PC-9 (cell line): Measurements from ENCODE around the gene ATIC. TPM values are rescaled to one million over a fixed set of nuclear protein-coding genes. Genes with fewer than 3 reads are reported as not detected.

ENCODE experiments used
- BruUV-seq: library from RNA; stranded (reverse); fragments of 400-500 nt; replicated peaks from 2 replicates; lab custom pipeline; 2021; lab: Mats Ljungman, UMichigan
- CTCF ChIA-PET: fragments of 300-600 bp; sonication (Branson Sonifier 250); formaldehyde crosslinking; loops from one replicate; lab custom pipeline; 2022; ENCODE audit warnings: antibody characterized with exemption; lab: Charles Lee
- POLR2A ChIA-PET: fragments of 300-600 bp; sonication (Branson Sonifier 250); formaldehyde crosslinking; loops from one replicate; lab custom pipeline; 2022; ENCODE audit warnings: antibody characterized with exemption; ENCODE audit not compliant: unreplicated experiment; lab: Charles Lee
- DNase-seq, 2 experiments: peaks; one replicate each; pipeline versions ENCODE4 v3.0.0 to v3.0.0-alpha.2; 2015 to 2022; ENCODE audit warnings: mixed read lengths in 1 of 2
- H2AFZ ChIP-seq: fragments of 200-600 bp; sonication (generic); 2 replicates; pipeline ENCODE4 v1.8.1; 2017; ENCODE audit warnings: antibody characterized with exemption
- H3F3A ChIP-seq: fragments of 200-600 bp; sonication (generic); 2 replicates; pipeline ENCODE4 v1.8.1; 2017; ENCODE audit warnings: antibody characterized with exemption, mild to moderate bottlenecking, low read depth; ENCODE audit not compliant: insufficient read depth
- H3K27ac ChIP-seq: fragments of 200-600 bp; sonication (generic); 2 replicates; pipeline ENCODE4 v1.6.1; 2016; ENCODE audit warnings: mixed run types
- H3K27me3 ChIP-seq: fragments of 200-600 bp; sonication (generic); 2 replicates; pipeline ENCODE4 v1.6.1; 2016; ENCODE audit warnings: low read depth, mixed run types; ENCODE audit not compliant: insufficient read depth
- H3K36me3 ChIP-seq: fragments of 200-600 bp; sonication (generic); 2 replicates; pipeline ENCODE4 v1.6.1; 2016; ENCODE audit warnings: low read depth, mixed run types
- H3K4me1 ChIP-seq: fragments of 200-600 bp; sonication (generic); replicated peaks from 2 replicates; pipeline ENCODE4 v1.6.1; 2016; ENCODE audit warnings: mixed run types; ENCODE audit not compliant: insufficient read depth
- H3K4me2 ChIP-seq: fragments of 200-600 bp; sonication (generic); 2 replicates; pipeline ENCODE4 v1.6.1; 2017; ENCODE audit warnings: mixed run types
- H3K4me3 ChIP-seq: fragments of 200-600 bp; sonication (generic); 2 replicates; pipeline ENCODE4 v1.6.1; 2016; ENCODE audit warnings: mixed run types
- H3K79me2 ChIP-seq: fragments of 200-600 bp; sonication (generic); 2 replicates; pipeline ENCODE4 v1.6.1; 2017; ENCODE audit warnings: low read depth, mixed run types
- H3K9me2 ChIP-seq: fragments of 200-600 bp; sonication (generic); 2 replicates; pipeline ENCODE4 v1.8.1; 2017; ENCODE audit warnings: mild to moderate bottlenecking; ENCODE audit not compliant: insufficient read depth
- H3K9me3 ChIP-seq: fragments of 200-600 bp; sonication (generic); 2 replicates; pipeline ENCODE4 v1.8.1; 2016; ENCODE audit warnings: low read depth; ENCODE audit not compliant: insufficient read depth
- H4K20me1 ChIP-seq: fragments of 200-600 bp; sonication (generic); 2 replicates; pipeline ENCODE4 v1.8.1; 2017; ENCODE audit not compliant: insufficient read depth
- CTCF ChIP-seq: fragments of 200-600 bp; sonication (generic); conservative IDR thresholded peaks from 2 replicates; pipeline ENCODE4 v1.6.1; 2017; ENCODE audit warnings: mixed run types, antibody characterized with exemption, mild to moderate bottlenecking, moderate library complexity
- EZH2 ChIP-seq: fragments of 200-600 bp; sonication (generic); IDR thresholded peaks from 2 replicates; pipeline ENCODE4 v1.8.0; 2017; ENCODE audit warnings: antibody characterized with exemption, low read depth
- intact Hi-C: fragments of 100-400 bp; cut with micrococcal nuclease; formaldehyde crosslinking; loops from one replicate; pipeline ENCODE4 v1.10.0; 2022; ENCODE audit not compliant: unreplicated experiment
- total RNA-seq: library from RNA; stranded (reverse); gene quantifications from 2 replicates; pipeline ENCODE4 v1.2.3, GENCODE V29; 2021

The ATIC gene
- total RNA-seq, 1 experiment from 2014 or later, result 290 TPM

GRCh38 chr2:215391531-215391930, 79.7 kb downstream of the ATIC start:
- Histone ChIP-seq H3K4me1 (peaks cover 12% of the 10 kb centered on the region), H3K27me3 (no peaks in the 10 kb centered on the region), H3K4me2 (no peak overlapping the region), H3K9me2 (no peaks in the 10 kb centered on the region), H3K4me3 (no peak overlapping the region), H2AFZ (no peak overlapping the region; the same call in 1 of the 2 replicates), H3K79me2 (no peaks in the 10 kb centered on the region), H3K27ac (no peak overlapping the region), H3F3A (no peaks in the 10 kb centered on the region), H3K36me3 (no peaks in the 10 kb centered on the region), H3K9me3 (no peaks in the 10 kb centered on the region), H4K20me1 (no peaks in the 10 kb centered on the region)
- POLR2A ChIA-PET, result no interaction called here
- intact Hi-C loops, result no loop called here
- no peak for TF ChIP-seq CTCF
- no peak for TF ChIP-seq EZH2
- CTCF ChIA-PET, result no interaction called here
- BruUV-seq, result no TSS peak
- peak in 1 of 2 experiments; percentile 69 for DNase-seq

- no peaks in the 10 kb centered on the region for H3K27me3 ChIP-seq
- TF ChIP-seq CTCF, result no peak
- no peak for TF ChIP-seq EZH2
- POLR2A ChIA-PET, result no interaction called here
- H3K27ac ChIP-seq, result no peak overlapping the region
- H3F3A ChIP-seq, result no peaks in the 10 kb centered on the region
- peaks cover 17% of the 10 kb centered on the region for H3K4me1 ChIP-seq
- no peaks in the 10 kb centered on the region for H3K9me3 ChIP-seq
- H4K20me1 ChIP-seq, result no peaks in the 10 kb centered on the region
- intact Hi-C loops, result no loop called here
- H3K4me2 ChIP-seq, result no peak overlapping the region
- H3K9me2 ChIP-seq, result no peaks in the 10 kb centered on the region
- H3K79me2 ChIP-seq, result no peaks in the 10 kb centered on the region
- DNase-seq, result no peak
- no peak overlapping the region for H2AFZ ChIP-seq
- H3K36me3 ChIP-seq, result no peaks in the 10 kb centered on the region
- no peak overlapping the region for H3K4me3 ChIP-seq
- CTCF ChIA-PET, result no interaction called here
- BruUV-seq, result no TSS peak
Observed at GRCh38 chr2:215392164-215392563, 80.3 kb downstream of the ATIC start.

- DNase-seq, result no peak
- TF ChIP-seq EZH2 (no peak), CTCF (no peak)
- Histone ChIP-seq H3K9me3 (no peaks in the 10 kb centered on the region), H3F3A (no peaks in the 10 kb centered on the region), H3K9me2 (no peaks in the 10 kb centered on the region), H3K27ac (no peak overlapping the region), H3K27me3 (no peaks in the 10 kb centered on the region), H3K4me2 (no peak overlapping the region), H3K4me1 (peaks cover 17% of the 10 kb centered on the region), H3K4me3 (no peak overlapping the region), H4K20me1 (no peaks in the 10 kb centered on the region), H2AFZ (no peak overlapping the region), H3K79me2 (no peaks in the 10 kb centered on the region), H3K36me3 (no peaks in the 10 kb centered on the region)
- no TSS peak for BruUV-seq
- intact Hi-C loops, result no loop called here
- ChIA-PET POLR2A (no interaction called here), CTCF (no interaction called here)
Observed at GRCh38 chr2:215392687-215393270, 80.9 kb downstream of the ATIC start.
